Astrocyte of the spinal cord (primary cell): ENCODE results near the gene ZCCHC17.

Experiments
- DNase-seq: peaks from one replicate; pipeline ENCODE4 v3.0.0; 2011; ENCODE audit warnings: low read depth, low spot score
- H3K4me3 ChIP-seq: 2 replicates; pipeline ENCODE4 v1.5.1; 2011; ENCODE audit warnings: low read depth, mild to moderate bottlenecking, low read length, moderate library complexity
- in situ Hi-C: cut with HindIII; loops from 2 replicates; pipeline ENCODE4 v1.10.0; 2017; ENCODE audit warnings: low sequenced_read_pairs
- TF ChIP-seq, protein P1 (sequence below): IDR thresholded peaks from 2 replicates; pipeline ENCODE4 v1.5.1; 2012; ENCODE audit warnings: low read depth, mild to moderate bottlenecking, low read length, inconsistent platforms

Gene ZCCHC17

DNA sequence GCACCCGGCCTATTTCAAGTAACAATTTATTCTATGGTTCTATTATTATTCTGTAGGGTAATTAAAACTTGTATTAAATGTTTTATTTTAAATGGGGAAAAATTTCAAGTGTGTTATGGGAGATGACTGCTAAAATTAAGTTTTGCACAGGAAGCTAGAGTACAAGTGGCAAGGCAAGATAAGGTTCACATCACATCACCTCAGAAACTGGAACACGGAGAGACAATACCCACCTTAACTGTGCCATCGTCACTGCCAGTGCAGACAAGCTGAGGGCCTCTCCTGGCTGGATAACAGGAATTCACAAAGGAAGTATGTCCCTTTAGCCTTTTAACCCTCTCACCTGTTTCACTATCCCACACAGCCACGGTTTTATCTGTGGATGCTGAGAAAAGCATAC is 7.8 kb upstream of the ZCCHC17 start:
- DNase-seq, result no peak
- TF ChIP-seq, protein P1, sequence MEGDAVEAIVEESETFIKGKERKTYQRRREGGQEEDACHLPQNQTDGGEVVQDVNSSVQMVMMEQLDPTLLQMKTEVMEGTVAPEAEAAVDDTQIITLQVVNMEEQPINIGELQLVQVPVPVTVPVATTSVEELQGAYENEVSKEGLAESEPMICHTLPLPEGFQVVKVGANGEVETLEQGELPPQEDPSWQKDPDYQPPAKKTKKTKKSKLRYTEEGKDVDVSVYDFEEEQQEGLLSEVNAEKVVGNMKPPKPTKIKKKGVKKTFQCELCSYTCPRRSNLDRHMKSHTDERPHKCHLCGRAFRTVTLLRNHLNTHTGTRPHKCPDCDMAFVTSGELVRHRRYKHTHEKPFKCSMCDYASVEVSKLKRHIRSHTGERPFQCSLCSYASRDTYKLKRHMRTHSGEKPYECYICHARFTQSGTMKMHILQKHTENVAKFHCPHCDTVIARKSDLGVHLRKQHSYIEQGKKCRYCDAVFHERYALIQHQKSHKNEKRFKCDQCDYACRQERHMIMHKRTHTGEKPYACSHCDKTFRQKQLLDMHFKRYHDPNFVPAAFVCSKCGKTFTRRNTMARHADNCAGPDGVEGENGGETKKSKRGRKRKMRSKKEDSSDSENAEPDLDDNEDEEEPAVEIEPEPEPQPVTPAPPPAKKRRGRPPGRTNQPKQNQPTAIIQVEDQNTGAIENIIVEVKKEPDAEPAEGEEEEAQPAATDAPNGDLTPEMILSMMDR, result no peak
- in situ Hi-C loops, result no loop called here
- H3K4me3 ChIP-seq, result no peak overlapping the region

DNA sequence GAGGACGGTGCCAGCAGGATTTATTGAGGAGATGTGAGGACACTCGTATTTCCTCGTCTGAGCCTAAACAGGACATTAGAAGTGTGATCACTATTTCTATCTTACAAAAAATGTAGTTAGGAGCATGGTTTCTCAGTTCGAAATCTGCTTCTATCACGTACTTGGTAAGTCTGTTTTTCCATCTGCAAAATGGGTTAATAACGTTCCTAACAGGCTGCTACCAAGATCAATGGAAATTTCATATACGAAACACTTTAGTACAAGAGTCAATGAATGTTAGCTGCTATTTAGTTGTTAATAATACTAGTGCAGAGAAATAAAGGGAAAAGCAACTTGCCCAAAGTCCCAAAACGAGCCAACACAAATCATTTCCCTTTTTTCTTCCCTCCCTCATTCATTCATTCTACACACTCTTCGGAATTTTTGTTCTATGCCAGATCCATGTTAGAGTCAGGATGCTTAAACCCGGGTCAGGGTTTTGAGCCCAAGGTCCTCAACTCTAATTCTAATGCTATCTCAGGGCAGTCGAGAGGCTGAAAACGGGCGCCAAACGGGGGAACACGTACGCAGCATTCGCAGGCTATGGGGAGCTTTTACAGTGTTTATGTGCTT is 852 bp upstream of the ZCCHC17 start:
- TF ChIP-seq, protein P1, result no peak
- DNase-seq, result no peak
- H3K4me3 ChIP-seq, result peak overlapping the region; percentile 91
- in situ Hi-C loops, result no loop called here

DNA sequence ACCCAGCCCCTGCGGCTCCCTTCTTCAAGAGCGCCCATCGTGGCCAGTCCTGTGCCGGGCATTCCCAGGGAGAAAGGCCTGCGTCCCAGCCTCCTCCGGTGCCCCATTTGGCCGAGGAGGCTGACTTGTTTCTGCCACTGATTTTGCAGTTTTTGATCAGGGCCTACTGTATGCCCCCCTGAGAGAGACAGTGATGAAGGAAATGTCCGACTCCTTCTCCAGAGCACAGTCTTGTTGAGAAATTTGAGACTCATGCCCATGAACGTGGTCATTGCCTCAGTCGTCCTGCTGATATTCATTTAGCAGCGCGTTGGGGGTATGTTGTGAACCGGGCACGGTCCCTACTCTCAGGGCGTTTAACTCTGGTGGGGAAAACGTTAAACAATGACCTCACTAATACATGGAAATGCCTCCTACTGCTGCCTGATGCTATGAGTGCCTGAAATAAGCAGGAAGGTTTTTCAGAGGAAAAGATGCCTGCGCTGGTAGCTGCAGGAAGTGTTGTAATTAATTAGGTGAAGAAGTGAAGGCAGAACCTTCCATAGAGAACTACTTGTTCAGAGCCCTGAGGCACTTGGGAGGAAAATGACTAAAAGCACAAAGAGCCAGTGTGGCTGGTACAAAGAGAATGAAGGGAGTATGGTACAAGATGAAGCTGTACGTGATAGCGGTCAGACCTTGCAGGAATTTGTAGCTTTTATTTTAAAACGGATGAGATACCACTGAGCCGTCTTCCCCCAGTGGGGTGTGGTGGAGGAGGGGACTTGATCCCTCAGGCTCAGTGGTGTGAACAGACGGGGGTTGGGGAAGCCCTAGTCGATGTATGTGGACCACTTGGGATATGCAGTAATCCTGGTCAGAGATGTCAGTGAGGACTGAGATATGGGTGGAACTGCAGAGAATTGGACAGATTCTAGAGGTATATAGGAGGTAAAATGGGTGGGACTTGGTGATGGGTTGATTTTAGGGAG is 730 bp downstream of the ZCCHC17 start:
- DNase-seq, result peak; percentile 27
- H3K4me3 ChIP-seq, result peak overlapping the region; percentile 91
- in situ Hi-C loops, result no loop called here
- TF ChIP-seq, protein P1, result no peak

DNA sequence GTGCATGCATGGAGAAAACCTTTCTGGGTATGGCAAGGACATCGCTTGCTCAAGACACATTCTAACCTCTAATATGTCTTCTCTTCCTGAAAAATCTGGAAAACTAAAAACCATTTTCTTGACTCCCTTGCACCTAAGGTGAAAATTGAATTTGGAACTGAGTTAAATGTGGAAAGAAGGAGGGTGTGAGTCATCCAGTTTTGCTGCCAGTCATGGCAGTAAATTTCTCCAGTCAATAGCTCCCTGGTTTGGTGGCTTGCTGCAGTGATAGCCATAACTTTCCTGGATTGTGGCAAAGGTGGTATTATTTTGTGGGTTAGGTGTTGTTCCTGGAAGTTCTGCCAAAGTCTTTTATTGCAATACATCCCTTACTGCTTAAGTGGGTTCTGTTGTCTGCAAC is 2.5 kb downstream of the ZCCHC17 start:
- TF ChIP-seq, protein P1, result no peak
- in situ Hi-C loops, result no loop called here
- H3K4me3 ChIP-seq, result no peak overlapping the region
- no peak for DNase-seq

DNA sequence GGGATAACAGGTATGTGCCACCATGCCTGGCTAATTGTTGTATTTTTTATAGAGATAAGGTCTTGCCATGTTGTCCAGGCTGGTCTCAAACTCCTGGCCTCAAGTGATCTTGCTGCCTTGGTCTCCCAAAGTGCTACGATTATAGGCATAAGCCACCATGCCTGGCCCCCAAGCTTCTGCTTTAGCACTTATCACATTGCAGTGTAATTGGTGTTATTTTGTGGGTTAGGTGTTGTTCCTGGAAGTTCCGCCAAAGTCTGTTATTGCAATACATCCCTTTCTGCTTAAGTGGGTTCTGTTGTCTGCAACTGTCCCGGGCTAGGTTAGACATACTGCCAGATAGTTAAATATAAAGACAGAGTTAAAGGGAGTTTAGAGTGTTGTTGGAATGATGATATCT is 3.4 kb downstream of the ZCCHC17 start:
- H3K4me3 ChIP-seq, result no peak overlapping the region
- no peak for DNase-seq
- in situ Hi-C loops, result no loop called here
- TF ChIP-seq, protein P1, result no peak

DNA sequence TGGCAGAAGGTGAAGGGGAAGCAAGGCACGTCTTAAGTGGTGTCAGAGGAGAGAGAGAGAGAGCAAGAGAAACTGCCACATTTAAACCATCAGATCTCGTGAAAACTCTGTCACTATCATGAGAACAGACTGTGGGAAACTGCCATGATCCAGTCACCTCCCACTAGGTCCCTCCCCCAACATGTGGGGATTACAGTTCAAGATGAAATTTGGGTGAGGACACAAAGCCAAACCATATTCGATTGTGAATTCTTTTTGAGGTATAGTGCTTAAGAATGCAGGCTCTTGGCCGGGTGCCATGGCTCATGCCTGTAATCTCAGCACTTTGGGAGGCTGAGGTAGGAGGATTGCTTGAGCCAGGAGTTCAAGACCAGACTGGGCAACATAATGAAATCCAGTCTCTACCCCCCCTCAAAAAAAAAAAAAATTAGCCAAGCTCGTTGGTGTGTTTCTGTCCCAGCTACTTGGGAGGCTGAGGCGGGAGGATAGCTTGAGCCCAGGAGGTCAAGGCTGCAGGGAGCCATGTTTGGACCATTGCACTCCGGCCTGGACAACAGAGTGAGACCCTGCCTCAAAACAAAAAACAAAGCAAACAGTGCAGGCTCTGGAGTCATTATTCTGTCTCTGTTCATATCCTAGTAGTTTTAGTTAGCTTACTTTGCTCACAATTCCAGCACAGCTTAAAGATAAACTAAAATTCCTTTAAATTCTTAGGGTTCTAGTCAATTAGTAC is 6.0 kb downstream of the ZCCHC17 start:
- TF ChIP-seq, protein P1, result no peak
- no peak overlapping the region for H3K4me3 ChIP-seq
- in situ Hi-C loops, result no loop called here
- no peak for DNase-seq
